ENCODE data around the gene KIAA0232.

DNA sequence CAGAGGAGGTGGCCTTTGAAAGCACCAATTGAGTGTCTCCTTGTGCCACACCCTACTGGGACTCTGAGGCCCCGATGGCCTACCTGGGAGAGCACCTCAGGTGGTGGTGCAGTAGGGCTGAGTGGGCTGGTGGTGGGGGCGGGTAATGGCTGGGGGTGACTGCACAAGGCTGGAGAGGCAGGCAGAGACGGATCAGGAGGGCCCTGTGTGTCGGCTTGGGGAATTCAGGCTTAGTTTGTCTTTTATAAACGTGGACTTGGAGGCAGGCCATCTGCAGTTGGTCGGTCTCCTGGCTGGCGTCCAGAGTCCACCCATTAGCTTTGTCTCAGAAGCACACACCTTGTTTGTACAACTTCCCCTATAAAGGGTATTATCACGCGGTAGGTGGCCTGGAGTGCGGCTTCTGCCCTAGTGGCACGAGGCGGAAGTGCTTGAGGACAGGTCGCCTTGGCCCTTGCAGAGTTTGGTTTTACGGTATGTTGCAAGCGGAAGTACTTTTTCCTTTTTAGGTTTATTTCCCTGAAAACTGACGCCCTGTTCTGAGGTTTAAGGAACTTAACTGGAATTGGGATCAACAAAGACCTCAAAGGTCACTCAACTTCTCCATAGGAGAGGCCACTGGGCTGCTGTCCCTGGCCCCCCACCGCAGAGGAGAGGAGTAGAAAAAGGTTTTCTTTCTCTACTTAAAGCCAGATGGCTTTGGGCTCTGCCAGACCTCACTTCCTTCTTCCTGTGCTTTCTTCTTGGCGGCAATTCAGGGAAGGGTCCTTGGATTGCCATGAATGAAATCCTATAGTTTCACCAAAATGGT, 135.1 kb downstream of the KIAA0232 start:
- TF ChIP-seq, protein P1, sequence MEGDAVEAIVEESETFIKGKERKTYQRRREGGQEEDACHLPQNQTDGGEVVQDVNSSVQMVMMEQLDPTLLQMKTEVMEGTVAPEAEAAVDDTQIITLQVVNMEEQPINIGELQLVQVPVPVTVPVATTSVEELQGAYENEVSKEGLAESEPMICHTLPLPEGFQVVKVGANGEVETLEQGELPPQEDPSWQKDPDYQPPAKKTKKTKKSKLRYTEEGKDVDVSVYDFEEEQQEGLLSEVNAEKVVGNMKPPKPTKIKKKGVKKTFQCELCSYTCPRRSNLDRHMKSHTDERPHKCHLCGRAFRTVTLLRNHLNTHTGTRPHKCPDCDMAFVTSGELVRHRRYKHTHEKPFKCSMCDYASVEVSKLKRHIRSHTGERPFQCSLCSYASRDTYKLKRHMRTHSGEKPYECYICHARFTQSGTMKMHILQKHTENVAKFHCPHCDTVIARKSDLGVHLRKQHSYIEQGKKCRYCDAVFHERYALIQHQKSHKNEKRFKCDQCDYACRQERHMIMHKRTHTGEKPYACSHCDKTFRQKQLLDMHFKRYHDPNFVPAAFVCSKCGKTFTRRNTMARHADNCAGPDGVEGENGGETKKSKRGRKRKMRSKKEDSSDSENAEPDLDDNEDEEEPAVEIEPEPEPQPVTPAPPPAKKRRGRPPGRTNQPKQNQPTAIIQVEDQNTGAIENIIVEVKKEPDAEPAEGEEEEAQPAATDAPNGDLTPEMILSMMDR (IDR thresholded peaks at IDR 0.05), result peak; percentile 45 to 63 (median 55)
- TF ChIP-seq POLR2A (IDR thresholded peaks at IDR 0.05), result peak; percentile 34

All from right lobe of liver (tissue), 4 donors.